DND-41 (cell line): ENCODE data around the gene ZNF101.
"Not testable (repeated sequence)": the region's sequence is repeated elsewhere in the genome, so short reads cannot be mapped to it uniquely, and the experiment has no call there.

Experiments
- ATAC-seq: fragments of 200-7000 bp; cut with Tn5 transposase; 3 replicates; pipeline ENCODE4 v1.9.1; 2021; ENCODE audit warnings: low read depth; ENCODE audit not compliant: insufficient read depth
- DNase-seq: peaks from one replicate; pipeline ENCODE4 v3.0.0-alpha.2; 2020
- H2AFZ ChIP-seq: 2 replicates; pipeline ENCODE4 v1.6.0; 2012; ENCODE audit warnings: low read depth, low read length
- H3K27ac ChIP-seq: 2 replicates; pipeline ENCODE4 v1.5.1; 2012; ENCODE audit warnings: low read length, inconsistent platforms
- H3K27me3 ChIP-seq: fragments of 200-600 bp; sonication (generic); 2 replicates; pipeline ENCODE4 v1.6.0; 2012; ENCODE audit warnings: low read length, mild to moderate bottlenecking, inconsistent platforms; ENCODE audit not compliant: insufficient read depth, poor library complexity
- H3K36me3 ChIP-seq: 2 replicates; pipeline ENCODE4 v1.5.1; 2012; ENCODE audit warnings: low read length, inconsistent platforms; ENCODE audit not compliant: insufficient read depth
- H3K4me1 ChIP-seq: 2 replicates; pipeline ENCODE4 v1.5.1; 2012; ENCODE audit warnings: mild to moderate bottlenecking, low read length; ENCODE audit not compliant: insufficient read depth
- H3K4me2 ChIP-seq: 2 replicates; pipeline ENCODE4 v1.6.0; 2012; ENCODE audit warnings: mild to moderate bottlenecking, moderate library complexity, low read length, inconsistent platforms; ENCODE audit not compliant: insufficient read depth
- H3K4me3 ChIP-seq, 2 experiments: fragments of 200-600 bp in 1 of 2; shearing (Covaris generic) in 1 of 2; 2 replicates each; pipeline ENCODE4 v1.5.1; 2012 to 2016; ENCODE audit warnings: inconsistent platforms in 2 of 2, low read length in 2 of 2, mild to moderate bottlenecking in 2 of 2, low read depth in 1 of 2, moderate library complexity in 1 of 2
- H3K79me2 ChIP-seq: 2 replicates; pipeline ENCODE4 v1.6.0; 2012; ENCODE audit warnings: low read length, inconsistent platforms; ENCODE audit not compliant: insufficient read depth
- H3K9ac ChIP-seq: 2 replicates; pipeline ENCODE4 v1.6.0; 2012; ENCODE audit warnings: low read depth, mild to moderate bottlenecking, inconsistent platforms, low read length, moderate library complexity
- H3K9me3 ChIP-seq: 2 replicates; pipeline ENCODE4 v1.5.1; 2012; ENCODE audit warnings: low read length, moderate library complexity, mild to moderate bottlenecking, inconsistent platforms; ENCODE audit not compliant: insufficient read depth, severe bottlenecking
- H4K20me1 ChIP-seq: 2 replicates; pipeline ENCODE4 v1.6.0; 2012; ENCODE audit warnings: low read length; ENCODE audit not compliant: insufficient read depth
- CTCF ChIP-seq: IDR thresholded peaks from 2 replicates; pipeline ENCODE4 v1.5.1; 2012; ENCODE audit warnings: borderline replicate concordance, low read length, moderate library complexity, mild to moderate bottlenecking; ENCODE audit not compliant: poor library complexity, severe bottlenecking; ENCODE audit errors: extremely low read depth
- EZH2 ChIP-seq: IDR thresholded peaks from 3 replicates; pipeline ENCODE4 v1.6.1; 2012; ENCODE audit warnings: borderline replicate concordance, low read depth, mild to moderate bottlenecking, moderate library complexity, low read length, inconsistent platforms; ENCODE audit not compliant: severe bottlenecking

The ZNF101 gene

GRCh38 chr19:19691683-19692082, 23.0 kb downstream of the ZNF101 start:
- H3K4me2 ChIP-seq: no peak overlapping the region
- no peaks in the 10 kb centered on the region for H3K4me1 ChIP-seq
- H4K20me1 ChIP-seq: no peaks in the 10 kb centered on the region
- DNase-seq (no peak), ATAC-seq (no peak)
- H3K27me3 ChIP-seq: no peaks in the 10 kb centered on the region
- no peak overlapping the region for H2AFZ ChIP-seq
- H3K27ac ChIP-seq: no peak overlapping the region
- no peak overlapping the region for H3K4me3 ChIP-seq
- no peaks in the 10 kb centered on the region for H3K9me3 ChIP-seq
- H3K79me2 ChIP-seq: no peaks in the 10 kb centered on the region
- peaks cover 9% of the 10 kb centered on the region for H3K36me3 ChIP-seq
- no peak overlapping the region for H3K9ac ChIP-seq
- TF ChIP-seq CTCF: no peak
- no peak for TF ChIP-seq EZH2

- Histone ChIP-seq H3K36me3 (0 out of 2 replicates have a peak, but pooled peaks cover 11% of the 10 kb centered on the region), H3K4me2 (no peak overlapping the region), H3K27ac (no peak overlapping the region), H3K4me3 (no peak overlapping the region), H3K4me1 (no peaks in the 10 kb centered on the region), H3K27me3 (no peaks in the 10 kb centered on the region), H2AFZ (no peak overlapping the region), H3K79me2 (no peaks in the 10 kb centered on the region), H3K9ac (no peak overlapping the region), H4K20me1 (no peaks in the 10 kb centered on the region), H3K9me3 (peaks cover 9% of the 10 kb centered on the region)
- no peak for ATAC-seq
- TF ChIP-seq EZH2 (no peak), CTCF (no peak)
- no peak for DNase-seq
Observed at GRCh38 chr19:19696386-19696785, 27.7 kb downstream of the ZNF101 start.

GRCh38 chr19:19697589-19697988, 28.9 kb downstream of the ZNF101 start:
- Histone ChIP-seq H3K4me3 (no peak overlapping the region), H3K9me3 (peaks cover 9% of the 10 kb centered on the region), H3K4me2 (no peak overlapping the region), H3K36me3 (0 out of 2 replicates have a peak, but pooled peaks cover 10% of the 10 kb centered on the region), H3K4me1 (no peaks in the 10 kb centered on the region), H3K9ac (no peak overlapping the region), H3K27me3 (no peaks in the 10 kb centered on the region), H2AFZ (no peak overlapping the region), H4K20me1 (no peaks in the 10 kb centered on the region), H3K79me2 (no peaks in the 10 kb centered on the region), H3K27ac (no peak overlapping the region)
- TF ChIP-seq CTCF (no peak), EZH2 (no peak)
- no peak for DNase-seq
- ATAC-seq: no peak

- H3K27me3 ChIP-seq, H3K4me1 ChIP-seq, H3K9ac ChIP-seq, H3K79me2 ChIP-seq, H3K4me3 ChIP-seq, H3K4me2 ChIP-seq, DNase-seq, H2AFZ ChIP-seq, H3K27ac ChIP-seq, H3K9me3 ChIP-seq, ATAC-seq, H4K20me1 ChIP-seq: not testable (repeated sequence)
- peaks cover 22% of the 10 kb centered on the region for H3K36me3 ChIP-seq
Observed at GRCh38 chr19:19700493-19700892, 31.9 kb downstream of the ZNF101 start.
